ENCODE results near the gene CACNG4. TPM values are rescaled to one million over a fixed set of nuclear protein-coding genes. Genes with fewer than 3 reads are reported as not detected.
A peak's percentile ranks its signal among the peaks of the same experiment; 100 is the strongest.

The CACNG4 gene
- 10 to 100 TPM in 2 of 6 donors, 1 to 10 TPM in 4; 2.1 to 27.8 (median 8.0) TPM for total RNA-seq

DNA sequence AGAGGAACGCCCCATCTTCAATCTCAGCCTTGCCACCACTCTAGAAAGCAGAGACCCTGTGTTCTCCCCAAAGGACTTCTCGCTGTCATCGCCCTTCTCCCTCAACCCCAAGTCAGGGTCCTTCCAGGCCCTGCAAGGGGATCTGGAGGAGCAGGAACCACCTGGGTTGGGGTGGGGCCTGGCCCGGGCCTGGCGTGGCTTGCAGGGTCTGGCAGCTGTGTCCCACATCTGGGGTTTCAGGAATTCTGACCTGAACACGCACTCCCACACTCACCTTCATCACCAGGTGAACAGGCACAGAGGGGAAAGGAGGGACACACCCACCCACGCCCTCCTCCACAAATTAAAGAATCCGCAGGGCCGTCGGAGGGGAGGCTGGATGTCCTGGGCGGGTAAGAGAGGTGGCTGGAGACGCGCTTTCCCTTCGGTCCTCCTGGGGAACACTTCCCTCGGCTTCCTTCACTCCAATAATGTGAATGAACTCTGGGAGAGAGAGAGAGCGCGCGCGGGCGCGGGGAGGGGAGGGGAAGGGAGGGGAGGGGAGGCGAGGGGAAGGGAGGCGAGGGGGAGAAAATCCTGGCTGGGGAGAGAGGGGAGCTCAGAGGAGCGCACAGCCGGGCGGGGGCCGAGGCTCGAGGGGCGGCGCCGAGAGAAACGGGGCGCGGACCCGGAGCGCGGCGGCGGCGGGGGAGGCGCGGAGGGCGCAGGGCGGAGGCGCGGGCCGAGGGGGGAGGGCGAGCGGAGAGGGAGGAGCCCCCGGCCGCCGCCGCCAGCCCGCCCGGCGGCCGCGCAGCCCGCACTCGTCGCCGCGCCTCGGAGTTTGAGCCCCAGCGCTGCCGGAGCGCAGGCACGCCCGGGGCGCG lies at the start of gene CACNG4:
TSS of gene CACNG4 (plus strand) at position 799 of the 863 bp plus-strand sequence. CDS start 205 bp downstream, outside the sequence.
- TF ChIP-seq, protein P1, sequence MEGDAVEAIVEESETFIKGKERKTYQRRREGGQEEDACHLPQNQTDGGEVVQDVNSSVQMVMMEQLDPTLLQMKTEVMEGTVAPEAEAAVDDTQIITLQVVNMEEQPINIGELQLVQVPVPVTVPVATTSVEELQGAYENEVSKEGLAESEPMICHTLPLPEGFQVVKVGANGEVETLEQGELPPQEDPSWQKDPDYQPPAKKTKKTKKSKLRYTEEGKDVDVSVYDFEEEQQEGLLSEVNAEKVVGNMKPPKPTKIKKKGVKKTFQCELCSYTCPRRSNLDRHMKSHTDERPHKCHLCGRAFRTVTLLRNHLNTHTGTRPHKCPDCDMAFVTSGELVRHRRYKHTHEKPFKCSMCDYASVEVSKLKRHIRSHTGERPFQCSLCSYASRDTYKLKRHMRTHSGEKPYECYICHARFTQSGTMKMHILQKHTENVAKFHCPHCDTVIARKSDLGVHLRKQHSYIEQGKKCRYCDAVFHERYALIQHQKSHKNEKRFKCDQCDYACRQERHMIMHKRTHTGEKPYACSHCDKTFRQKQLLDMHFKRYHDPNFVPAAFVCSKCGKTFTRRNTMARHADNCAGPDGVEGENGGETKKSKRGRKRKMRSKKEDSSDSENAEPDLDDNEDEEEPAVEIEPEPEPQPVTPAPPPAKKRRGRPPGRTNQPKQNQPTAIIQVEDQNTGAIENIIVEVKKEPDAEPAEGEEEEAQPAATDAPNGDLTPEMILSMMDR (IDR thresholded peaks at IDR 0.05) = no peak
- TF ChIP-seq POLR2A (IDR thresholded peaks at IDR 0.05) (no peak), POLR2AphosphoS5 (IDR thresholded peaks at IDR 0.05) (no peak), EP300 (IDR thresholded peaks at IDR 0.05) (no peak)
- H3K27ac ChIP-seq = no peak within 1 kb of the TSS
- 27 to 42% methylated on average over 6 to 11 of the region's 71 CpGs for WGBS, 2 donors
- peak within 1 kb of the TSS; percentile 25 to 55 (median 48) for H3K4me3 ChIP-seq
- DNase-seq (peak in 1 of 2 donors; percentile 83), ATAC-seq (ENCODE audit: low FRiP score in 2 of 2) (peak in 1 of 2 donors; percentile 27)
- H3K9me3 ChIP-seq = no peaks in the 10 kb centered on the region
- peaks cover 12 to 25% (median 15%) of the 10 kb centered on the region in 4 donors for H3K4me1 ChIP-seq
- no peaks in the 10 kb centered on the region for H3K36me3 ChIP-seq
- peaks cover 0 to 27% (median 18%) of the 10 kb centered on the region in 4 donors for H3K27me3 ChIP-seq

DNA sequence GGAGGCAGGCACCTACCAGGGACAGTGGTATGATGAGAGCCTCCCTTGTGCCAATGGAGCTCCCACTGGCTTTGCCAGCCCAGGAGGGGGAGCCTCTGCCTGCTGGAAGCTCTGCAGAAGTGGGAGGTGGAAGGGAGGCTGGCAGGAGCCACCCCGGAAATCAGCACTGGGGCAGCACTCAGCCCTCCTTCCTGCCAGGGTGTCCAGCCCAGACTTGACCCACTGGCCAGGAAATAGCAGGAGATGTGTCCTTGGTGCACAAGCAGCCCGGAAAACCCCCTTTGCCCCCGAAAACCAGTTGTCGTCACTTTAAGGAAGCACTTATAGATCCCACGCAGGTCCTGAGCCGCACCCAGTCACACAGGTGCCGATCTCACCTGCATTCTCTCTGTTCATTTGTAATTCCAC lies 49.3 kb upstream of the CACNG4 start:
- DNase-seq (peak in 1 of 2 donors; percentile 57), ATAC-seq (ENCODE audit: low FRiP score in 2 of 2) (peak; percentile 36 to 75)
- Histone ChIP-seq H3K4me3 (no peak overlapping the region), H3K4me1 (no peaks in the 10 kb centered on the region), H3K36me3 (no peaks in the 10 kb centered on the region), H3K27ac (no peak overlapping the region), H3K27me3 (no peaks in the 10 kb centered on the region), H3K9me3 (no peaks in the 10 kb centered on the region)
- TF ChIP-seq POLR2A (IDR thresholded peaks at IDR 0.05) = no peak
- no peak for TF ChIP-seq EP300 (IDR thresholded peaks at IDR 0.05)
- TF ChIP-seq POLR2AphosphoS5 (IDR thresholded peaks at IDR 0.05) = no peak
- TF ChIP-seq, protein P1 (IDR thresholded peaks at IDR 0.05) = peak in 3 of 6 experiments; percentile 47 to 54 (median 53)
- WGBS, 2 donors = 52 to 58% methylated on average over 7 of the region's 7 CpGs

DNA sequence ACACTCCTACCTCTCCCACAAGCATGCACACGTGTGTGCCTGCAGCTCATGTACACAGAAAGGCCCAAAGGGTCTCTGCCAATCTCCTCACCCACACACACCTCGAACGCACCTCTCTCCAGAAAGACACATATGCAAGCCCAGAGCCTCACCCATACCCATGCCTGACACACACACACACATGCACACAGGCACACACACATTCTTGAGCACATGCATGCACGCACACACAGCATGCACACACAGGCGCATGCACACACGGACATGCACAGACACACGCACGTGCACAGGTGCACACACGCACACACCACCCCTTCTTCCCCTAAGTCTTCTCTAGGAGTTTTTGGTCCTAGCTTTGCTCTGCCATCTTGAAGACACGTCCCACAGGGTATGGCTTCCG lies 48.7 kb upstream of the CACNG4 start:
- no peak overlapping the region for H3K4me3 ChIP-seq
- WGBS, 2 donors = 90 to 93% methylated on average over 11 of the region's 11 CpGs
- no peak for TF ChIP-seq POLR2A (IDR thresholded peaks at IDR 0.05)
- no peak for TF ChIP-seq EP300 (IDR thresholded peaks at IDR 0.05)
- TF ChIP-seq, protein P1 (IDR thresholded peaks at IDR 0.05) = no peak
- no peak for TF ChIP-seq POLR2AphosphoS5 (IDR thresholded peaks at IDR 0.05)
- no peaks in the 10 kb centered on the region for H3K9me3 ChIP-seq
- H3K36me3 ChIP-seq = no peaks in the 10 kb centered on the region
- no peaks in the 10 kb centered on the region for H3K27me3 ChIP-seq
- H3K27ac ChIP-seq = no peak overlapping the region
- no peaks in the 10 kb centered on the region for H3K4me1 ChIP-seq
- ATAC-seq (ENCODE audit: low FRiP score in 2 of 2) (no peak), DNase-seq (peak in 1 of 2 donors; percentile 25)

DNA sequence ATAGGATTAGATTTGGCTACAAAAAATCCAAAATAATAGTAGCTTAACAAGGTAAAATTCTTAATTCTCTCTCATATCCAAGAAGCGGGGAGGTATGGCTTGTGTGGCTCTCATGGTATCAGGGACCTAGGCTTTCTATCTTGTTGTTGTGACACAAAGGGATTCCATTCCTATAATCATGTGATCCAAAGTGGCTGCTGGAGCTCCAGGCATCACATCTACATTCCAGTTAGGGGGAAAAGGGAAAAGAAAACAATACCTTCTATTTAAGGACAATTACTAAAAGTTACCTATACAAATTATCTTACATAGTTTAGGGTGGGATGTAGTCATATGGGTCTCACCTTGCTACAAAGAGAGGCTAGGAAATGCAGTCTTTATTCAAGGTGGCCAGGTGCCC lies 47.6 kb upstream of the CACNG4 start:
- no peak overlapping the region for H3K4me3 ChIP-seq
- H3K36me3 ChIP-seq = no peaks in the 10 kb centered on the region
- no peaks in the 10 kb centered on the region for H3K9me3 ChIP-seq
- H3K4me1 ChIP-seq = no peaks in the 10 kb centered on the region
- ATAC-seq (ENCODE audit: low FRiP score in 2 of 2) = no peak
- H3K27me3 ChIP-seq = no peaks in the 10 kb centered on the region
- TF ChIP-seq POLR2A (IDR thresholded peaks at IDR 0.05) (no peak), EP300 (IDR thresholded peaks at IDR 0.05) (no peak), POLR2AphosphoS5 (IDR thresholded peaks at IDR 0.05) (no peak)
- TF ChIP-seq, protein P1 (IDR thresholded peaks at IDR 0.05) = no peak
- H3K27ac ChIP-seq = no peak overlapping the region
- DNase-seq = no peak
- WGBS, 2 donors = 100% methylated on average over 1 of the region's 1 CpG

All from upper lobe of left lung (tissue), 6 donors.